ACHN (cell line): Measurements from ENCODE around the gene MCF2L2.
"Not testable (repeated sequence)": the region's sequence is repeated elsewhere in the genome, so short reads cannot be mapped to it uniquely, and the experiment has no call there.

Experiments
- DNase-seq: peaks from one replicate; pipeline ENCODE4 v3.0.0-alpha.2; 2015
- in situ Hi-C: cut with HindIII; loops from 2 replicates; pipeline ENCODE4 v1.10.0; 2017; ENCODE audit warnings: low sequenced_read_pairs, low pct_ligation_motif_present, low pct_unique_long_range_greater_than_20kb

MCF2L2 gene

DNA sequence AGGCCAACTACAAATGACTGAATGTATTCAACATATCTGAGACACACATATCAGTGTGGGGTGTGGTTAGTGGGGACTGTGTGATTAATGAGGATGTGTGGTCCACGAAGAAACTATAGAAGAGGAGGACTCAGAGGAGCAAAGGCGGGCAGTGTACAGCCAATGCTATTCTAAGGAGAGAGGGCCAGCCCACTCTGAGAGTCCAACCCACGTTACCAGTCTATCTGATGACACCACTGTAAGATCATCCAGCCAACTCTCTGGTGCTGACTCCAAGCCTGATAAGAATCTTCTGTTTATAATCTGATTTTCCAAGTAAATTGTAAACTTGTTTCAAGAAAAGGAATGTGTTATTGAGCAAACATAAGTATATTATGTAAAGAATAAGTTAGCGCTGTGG, 47.2 kb downstream of the MCF2L2 start:
- DNase-seq, result no peak

DNA sequence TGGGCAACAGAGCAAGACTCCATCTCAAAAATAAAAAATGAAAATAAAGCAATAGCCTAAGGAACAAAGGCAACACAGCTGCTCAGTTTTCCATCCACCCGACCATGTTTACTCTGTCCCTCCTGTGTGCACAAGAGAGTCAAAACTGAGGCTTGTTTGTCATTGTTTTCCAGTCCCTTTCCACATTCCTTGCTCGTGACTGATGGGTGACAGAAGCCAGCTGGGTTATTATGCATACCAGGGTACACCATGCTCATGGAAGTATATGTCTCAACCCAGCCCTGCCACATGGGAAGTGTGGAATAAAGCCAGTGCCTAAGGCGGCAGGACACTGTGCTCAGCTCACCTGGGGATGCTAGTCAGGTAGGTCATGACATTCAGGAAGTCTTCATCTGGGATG, 49.5 kb downstream of the MCF2L2 start:
- DNase-seq, result no peak
- in situ Hi-C loops, result no loop called here

More for the DNA sequence above, 47.2 kb downstream of the MCF2L2 start:
- in situ Hi-C loops, result no loop called here

DNA sequence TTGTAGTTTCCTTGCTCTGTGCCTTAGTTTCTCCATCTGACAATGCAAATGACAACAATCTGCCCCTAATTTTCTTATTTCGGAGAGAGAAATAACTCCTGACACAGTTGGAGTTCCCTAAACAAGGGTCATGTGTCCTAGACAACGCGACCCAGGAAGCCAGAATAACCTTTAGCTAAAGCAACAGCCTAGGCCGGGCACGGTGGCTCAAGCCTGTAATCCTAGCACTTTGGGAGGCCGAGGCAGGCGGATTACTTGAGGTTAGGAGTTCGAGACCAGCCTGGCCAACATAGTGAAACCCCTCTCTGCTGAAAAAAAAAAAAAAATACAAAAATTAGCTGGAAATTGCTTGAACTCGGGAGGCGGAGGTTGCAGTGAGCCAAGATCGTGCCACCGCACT, 49.9 kb downstream of the MCF2L2 start:
- no peak for DNase-seq
- in situ Hi-C loops, result no loop called here

DNA sequence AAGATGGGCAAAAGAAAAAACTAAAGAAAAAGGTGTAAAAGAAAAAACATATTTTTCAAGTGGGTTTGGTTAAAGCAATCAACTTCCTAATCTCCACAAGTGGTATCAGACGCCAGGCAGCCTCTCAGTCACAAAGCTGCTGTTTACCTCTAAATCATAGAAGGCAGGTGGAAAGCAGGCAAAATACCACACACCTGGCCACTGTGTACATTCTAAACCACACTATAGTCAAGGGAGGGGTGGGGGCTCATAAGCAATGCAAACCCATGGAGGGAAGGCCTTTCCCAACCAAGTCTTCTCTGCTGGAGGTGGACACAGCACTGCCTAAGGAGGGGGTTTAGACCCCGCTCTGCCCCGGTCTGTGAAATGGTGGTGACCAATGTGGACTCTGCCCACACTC, 50.4 kb downstream of the MCF2L2 start:
- in situ Hi-C loops, result no loop called here
- DNase-seq, result no peak

DNA sequence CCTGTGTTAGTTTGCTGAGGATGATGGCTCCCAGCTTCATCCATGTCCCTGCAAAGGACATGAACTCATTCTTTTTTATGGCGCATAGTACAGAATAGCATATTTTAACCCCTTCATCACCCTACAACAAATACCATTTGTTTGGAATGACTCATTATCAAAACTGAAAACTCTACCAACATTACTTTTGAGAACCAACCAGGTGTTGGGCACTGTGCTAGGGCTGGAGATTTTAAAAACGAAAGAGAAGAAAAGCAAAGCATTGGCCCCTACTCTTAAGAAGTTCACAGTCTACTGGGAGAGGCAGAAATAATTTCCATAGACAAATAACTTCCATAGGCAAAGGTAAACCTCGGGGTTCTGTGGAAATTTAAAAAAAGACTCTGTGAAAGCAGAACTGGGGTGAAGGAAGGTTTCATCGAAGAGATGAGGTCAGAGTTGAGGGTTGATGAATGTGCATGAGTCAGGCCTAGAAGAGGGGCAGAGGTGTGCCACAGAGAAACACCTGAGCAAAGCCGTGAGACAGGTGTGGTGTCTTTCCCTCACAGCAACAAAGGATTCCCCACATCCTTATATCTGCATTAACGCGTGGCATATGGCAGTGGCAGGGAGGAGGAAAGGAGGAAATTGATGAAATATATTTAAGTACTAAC, 51.0 kb downstream of the MCF2L2 start:
- in situ Hi-C loops, result no loop called here
- DNase-seq, result no peak

DNA sequence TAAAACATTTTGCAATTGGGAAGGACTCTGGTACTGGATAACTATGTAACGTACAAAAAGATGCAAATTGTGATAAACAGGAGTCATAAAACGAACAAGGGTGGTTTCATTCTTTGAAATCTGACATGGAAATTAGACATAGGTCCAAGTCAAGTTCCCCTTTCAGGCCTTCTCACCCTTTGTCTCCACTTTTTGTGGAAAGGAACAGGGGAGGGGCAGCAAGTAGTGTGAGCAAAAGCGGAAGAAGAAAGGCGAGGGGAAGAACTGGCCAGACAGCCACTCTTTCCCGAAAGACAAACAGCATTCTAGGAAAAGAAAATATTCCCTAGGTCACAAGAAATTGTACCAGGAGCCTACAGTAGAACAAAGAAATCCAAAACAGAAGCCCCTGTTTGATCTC, 52.6 kb downstream of the MCF2L2 start:
- in situ Hi-C loops, result no loop called here
- no peak for DNase-seq

DNA sequence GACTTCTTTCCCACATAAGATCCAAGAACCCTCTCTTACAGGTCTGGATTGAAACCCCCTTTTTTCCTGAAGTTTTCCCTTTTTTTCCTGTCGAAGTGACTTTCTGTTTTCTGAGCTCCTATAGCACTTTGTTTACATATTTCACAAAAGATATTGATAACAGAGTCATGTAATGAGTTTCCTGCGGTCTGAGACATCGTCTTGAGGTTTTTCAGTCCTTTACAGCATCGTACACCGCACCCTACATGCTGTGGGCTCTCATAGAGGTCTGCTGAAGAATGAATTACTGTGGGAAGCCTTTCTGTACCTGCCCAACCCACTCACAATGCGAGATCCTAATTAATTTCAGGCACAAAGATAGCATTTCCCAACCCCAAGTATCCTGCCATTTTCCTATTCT, 53.1 kb downstream of the MCF2L2 start:
- in situ Hi-C loops, result no loop called here
- DNase-seq, result no peak

DNA sequence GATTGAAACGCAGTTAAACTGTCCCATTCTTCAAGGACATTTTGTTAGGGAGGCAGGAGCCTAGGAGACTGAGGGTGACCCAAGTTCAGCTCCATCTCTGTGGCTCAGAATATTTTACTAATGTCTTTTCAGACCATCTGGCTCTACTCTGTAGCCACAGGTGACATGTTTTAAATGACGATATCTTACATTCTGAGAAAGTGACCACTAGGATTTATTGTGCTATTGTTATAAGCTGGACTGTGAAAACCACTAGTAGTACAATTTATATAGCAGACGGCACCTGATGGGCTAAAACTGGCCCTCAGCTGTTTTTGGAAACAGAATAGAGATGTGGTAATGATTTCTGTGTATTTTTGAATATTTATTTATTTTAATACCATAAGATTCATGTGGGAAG, 55.5 kb downstream of the MCF2L2 start:
- DNase-seq, result no peak
- in situ Hi-C loops, result no loop called here

DNA sequence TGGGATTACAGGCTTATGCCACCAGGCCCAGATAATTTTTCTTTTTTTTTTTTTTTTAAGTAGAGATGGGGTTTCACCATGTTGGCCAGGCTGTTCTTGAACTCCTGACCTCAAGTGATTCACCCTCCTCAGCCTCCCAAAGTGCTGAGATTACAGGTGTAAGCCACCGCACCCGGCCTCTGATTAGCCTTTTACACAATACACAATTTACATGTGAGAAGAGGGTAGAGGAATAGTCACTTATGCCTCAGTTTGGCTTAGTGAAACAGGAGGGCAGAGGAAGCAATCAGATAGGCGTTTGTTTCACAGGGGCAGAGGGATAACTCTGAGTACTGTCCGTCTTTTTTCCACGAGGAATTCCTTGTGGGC, 56.8 kb downstream of the MCF2L2 start:
- in situ Hi-C loops, DNase-seq: not testable (repeated sequence)

DNA sequence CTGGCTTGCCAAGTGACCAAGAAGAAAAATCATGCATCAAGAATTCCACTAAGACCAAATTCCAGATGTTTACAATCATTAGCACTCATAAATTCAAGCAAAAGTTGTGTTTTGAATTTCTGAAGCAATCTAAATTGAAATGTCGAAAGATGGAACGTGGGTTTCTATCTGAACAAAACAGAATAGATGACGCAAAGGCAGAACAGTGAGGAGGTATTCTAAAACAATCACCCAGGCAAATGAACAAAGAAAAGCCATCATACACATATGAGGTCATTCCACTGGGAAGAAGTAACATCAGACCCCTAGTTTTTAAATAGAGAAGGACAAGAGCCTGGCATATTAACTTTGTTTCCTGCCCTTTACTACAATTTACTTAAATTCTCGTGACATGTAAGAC, 58.0 kb downstream of the MCF2L2 start:
- no peak for DNase-seq
- in situ Hi-C loops, result no loop called here

DNA sequence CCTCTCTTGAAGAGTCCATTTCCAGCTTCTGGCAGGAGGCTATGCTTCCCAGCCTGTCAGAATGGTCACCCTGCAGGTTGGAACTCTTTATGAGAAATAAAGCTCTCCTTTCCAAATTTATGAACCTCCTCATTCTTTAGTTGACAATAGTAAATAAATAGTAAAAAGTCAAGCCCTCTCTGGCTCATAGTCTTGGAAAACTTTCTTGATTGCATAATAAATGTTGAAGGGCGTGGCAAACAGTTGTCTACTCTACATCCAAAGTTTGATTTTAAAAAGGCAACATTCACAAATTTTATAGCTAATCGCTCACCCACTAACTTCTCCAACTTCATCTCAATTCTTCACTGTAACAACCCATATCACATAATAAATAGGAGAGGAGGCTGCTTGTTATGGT, 58.8 kb downstream of the MCF2L2 start:
- in situ Hi-C loops, result no loop called here
- no peak for DNase-seq

DNA sequence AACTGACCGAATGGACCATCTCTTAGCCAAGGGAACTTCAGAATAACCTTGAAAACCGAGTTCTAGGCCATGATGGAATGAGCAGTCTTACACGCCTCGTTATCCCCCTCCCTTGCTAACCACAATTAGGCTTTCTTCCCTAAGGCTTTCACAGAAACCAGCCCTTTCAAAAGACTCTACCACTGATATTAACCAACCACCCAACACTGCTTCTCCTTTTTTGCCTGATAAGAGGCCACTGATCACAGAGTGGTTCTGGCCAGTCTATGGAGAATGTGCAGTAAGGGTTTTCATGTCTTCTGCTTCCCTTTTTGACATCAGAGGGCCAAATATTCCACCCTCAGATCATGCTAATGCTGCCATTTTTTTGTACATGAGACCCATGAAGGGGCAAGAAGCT, 59.3 kb downstream of the MCF2L2 start:
- in situ Hi-C loops, result no loop called here
- no peak for DNase-seq

DNA sequence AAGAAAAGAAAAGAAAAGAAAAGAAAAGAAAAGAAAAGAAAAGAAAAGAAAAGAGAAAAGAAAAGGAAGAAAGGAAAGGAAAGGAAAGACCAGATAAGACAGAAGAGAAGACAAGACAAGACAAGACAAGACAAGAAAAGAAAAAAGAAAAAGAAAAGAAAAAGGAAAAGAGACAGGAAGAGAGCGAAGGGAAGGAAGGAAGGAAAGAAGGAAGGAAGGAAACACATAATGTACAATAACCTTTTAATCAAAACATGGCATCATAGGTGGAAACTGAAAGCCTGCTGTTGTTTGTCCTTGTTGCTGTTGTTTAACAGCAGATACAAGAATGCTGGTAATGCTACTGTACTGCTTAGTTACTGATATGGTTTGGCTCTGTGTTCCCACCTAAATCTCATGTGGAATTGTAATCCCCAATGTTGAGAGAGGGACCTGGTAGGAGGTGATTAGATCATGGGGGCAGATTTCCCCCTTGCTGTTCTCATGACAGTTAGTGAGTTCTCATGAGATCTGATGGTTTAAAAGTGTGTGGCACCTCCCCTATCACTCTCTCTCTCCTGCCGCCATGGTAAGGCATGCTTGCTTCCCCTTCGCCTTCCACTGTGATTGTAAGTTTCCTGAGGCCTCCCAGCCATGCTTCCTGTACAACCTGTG, 67.3 kb downstream of the MCF2L2 start:
- DNase-seq, result no peak
- in situ Hi-C loops, result no loop called here

DNA sequence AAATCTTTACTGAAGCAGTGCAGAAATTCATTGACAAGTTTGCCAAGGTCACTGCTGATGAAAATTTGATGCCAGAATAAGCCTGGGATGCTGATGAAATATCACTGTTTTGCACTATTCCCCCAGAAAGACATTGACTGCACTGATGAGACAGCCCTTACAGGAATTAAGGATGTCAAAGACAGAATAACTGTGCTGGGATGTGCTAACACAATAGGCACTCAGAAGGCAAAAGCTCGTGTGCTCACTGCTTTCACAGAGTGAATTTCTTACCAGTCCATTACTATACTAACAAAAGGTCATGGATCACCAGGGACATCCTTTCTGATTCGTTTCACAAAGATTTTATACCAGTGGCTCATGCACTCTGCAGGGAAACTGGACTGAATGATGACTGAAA, 69.4 kb downstream of the MCF2L2 start:
- DNase-seq, result no peak
- in situ Hi-C loops, result no loop called here

DNA sequence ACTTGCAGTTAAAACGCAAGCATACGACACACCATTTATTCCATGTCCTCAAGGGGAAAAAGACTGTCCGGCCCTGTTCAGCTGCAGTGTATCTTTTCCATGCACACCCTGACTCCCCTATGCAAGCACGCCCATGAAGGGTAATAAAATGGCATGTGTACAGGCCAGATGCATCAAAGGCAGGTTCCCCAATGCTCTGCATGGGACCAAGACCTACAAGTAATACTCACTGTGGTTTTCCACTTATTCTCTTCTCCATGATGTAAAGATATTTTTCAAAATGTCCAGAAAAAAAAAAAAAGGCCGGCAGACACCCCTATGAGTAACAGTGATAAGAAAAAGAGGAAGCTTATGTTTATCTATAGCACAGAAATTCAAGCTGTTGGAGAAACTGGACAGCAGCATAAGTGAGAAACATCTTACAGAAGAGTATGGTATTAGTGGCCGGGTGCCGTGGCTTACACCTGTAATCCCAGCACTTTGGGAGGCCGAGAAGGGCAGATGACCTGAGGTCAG, 70.8 kb downstream of the MCF2L2 start:
- in situ Hi-C loops, result no loop called here
- DNase-seq, result no peak

DNA sequence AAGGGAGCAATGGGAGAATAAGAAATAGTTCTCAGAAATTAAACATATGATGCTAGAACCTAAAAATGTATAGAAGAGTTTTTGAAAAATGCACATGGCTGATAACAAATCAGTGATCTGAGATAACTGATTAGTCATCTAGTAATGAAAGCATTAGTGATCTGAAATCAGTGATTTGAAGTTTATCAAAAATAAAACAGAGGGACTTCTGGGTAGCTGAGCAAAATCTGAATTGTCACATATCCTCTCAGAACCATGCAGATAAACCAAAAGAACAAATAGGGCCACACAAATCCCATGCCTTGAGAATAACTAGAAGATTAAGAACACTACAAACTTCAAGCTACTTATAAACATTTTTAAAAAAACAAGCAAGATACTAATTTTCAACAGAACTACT, 71.5 kb downstream of the MCF2L2 start:
- no peak for DNase-seq
- in situ Hi-C loops, result no loop called here

DNA sequence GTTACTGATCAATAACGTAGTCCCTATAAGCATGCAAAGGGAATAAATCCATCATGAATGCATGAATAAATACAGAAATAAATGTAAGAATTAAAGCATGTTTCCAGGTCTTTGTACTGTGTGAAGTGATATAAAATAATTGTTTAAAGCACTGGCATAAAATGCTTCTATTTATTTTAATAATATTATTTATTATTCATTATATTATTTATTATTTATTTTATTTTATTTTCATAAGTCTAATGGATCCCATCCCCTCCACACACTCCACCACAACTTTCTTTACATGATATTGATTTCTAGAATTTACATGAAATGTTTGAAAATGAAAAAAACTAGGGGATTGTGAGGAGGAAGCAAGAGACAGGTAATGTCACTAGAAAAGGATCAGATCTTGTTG, 73.5 kb downstream of the MCF2L2 start:
- DNase-seq, result no peak
- in situ Hi-C loops, result no loop called here

DNA sequence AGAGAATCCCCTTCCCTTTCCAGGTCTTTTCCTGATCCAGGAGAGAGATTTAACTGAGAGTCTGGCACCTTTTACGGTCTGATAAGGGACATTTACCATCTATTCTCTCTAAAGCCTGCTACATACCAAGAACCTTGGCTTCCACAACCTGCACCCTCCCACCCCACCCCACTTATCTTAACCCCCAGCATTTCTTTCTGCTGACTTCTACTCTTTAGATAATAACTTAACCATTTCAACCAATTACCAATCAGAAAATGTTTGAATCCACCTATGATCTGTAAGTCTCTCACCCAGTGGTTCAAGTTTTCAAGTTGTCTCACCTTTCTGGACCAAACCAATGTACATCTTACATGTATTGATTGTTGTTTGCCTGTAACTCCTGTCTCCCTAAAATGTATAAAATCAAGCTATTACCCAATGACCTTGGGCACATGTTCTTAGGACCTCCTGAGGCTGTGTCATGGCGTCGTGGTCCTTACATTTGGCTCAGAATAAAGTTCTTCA, 74.0 kb downstream of the MCF2L2 start:
- no peak for DNase-seq
- in situ Hi-C loops, result no loop called here

DNA sequence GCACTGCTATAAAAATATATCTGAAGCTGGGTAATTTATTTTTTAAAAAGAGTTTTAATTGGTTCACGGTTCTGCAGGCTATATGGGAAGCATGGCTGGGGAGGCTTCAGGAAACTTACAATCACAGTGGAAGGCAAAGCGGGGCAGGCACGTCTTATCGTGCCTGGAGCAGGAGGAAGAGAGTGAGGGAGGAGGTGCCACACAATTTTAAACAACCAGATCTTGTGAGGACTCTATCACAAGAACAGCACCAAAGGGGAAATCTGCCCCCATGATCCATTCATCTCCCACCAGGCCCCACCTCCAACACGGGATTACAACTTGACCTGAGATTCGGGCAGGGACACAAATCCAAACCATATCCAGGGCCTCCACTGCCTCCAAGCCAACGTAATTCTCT, 75.0 kb downstream of the MCF2L2 start:
- no peak for DNase-seq
- in situ Hi-C loops, result no loop called here

DNA sequence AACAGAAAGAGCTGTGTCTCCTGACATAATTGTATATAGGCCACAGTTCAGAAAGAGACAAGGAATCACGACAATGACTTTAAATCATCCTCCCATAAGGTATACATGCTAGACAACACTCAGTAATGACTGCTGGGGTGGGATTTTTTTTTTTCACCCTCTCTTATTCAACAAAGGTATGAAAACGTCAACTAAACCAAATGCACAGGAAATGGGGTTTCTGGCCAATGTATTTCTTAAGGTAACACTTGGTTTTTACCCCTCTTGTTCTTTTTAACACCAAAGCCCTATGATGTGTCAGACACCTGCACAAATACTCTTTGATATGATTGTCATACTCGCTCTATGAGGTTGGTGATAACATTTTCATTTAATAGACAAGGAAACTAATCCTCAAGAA, 78.3 kb downstream of the MCF2L2 start:
- in situ Hi-C loops, result no loop called here
- DNase-seq, result no peak
